Muscle layer of duodenum (tissue), 2 donors: Measurements from ENCODE around the gene P3H2.
"Not testable (repeated sequence)": the region's sequence is repeated elsewhere in the genome, so short reads cannot be mapped to it uniquely, and the experiment has no call there.

ENCODE experiments used
- H3K27ac ChIP-seq: one replicate; pipeline ENCODE4 v1.7.0; 2013; ENCODE audit warnings: mild to moderate bottlenecking, low read length
- H3K27me3 ChIP-seq: one replicate; pipeline ENCODE4 v1.7.0; 2013; ENCODE audit warnings: low read depth, mild to moderate bottlenecking, control low read depth, low read length
- H3K36me3 ChIP-seq, 2 donors: one replicate each; pipeline ENCODE4 v1.7.0; 2013; ENCODE audit warnings: low read length in 2 of 2, control low read depth in 1 of 2, mild to moderate bottlenecking in 1 of 2; ENCODE audit not compliant: insufficient read depth in 2 of 2, control insufficient read depth in 1 of 2
- H3K4me1 ChIP-seq, 2 donors: one replicate each; pipeline ENCODE4 v1.7.0; 2013; ENCODE audit warnings: low read length in 2 of 2, mild to moderate bottlenecking in 2 of 2, control low read depth in 1 of 2, moderate library complexity in 1 of 2; ENCODE audit not compliant: insufficient read depth in 2 of 2, control insufficient read depth in 1 of 2
- H3K4me3 ChIP-seq, 2 donors: one replicate each; pipeline ENCODE4 v1.7.0; 2013; ENCODE audit warnings: low read length in 2 of 2, low read depth in 1 of 2, mild to moderate bottlenecking in 1 of 2
- H3K9me3 ChIP-seq, 2 donors: one replicate each; pipeline ENCODE4 v1.7.0; 2013; ENCODE audit warnings: low read length in 2 of 2, control low read depth in 1 of 2, mild to moderate bottlenecking in 1 of 2; ENCODE audit not compliant: control insufficient read depth in 1 of 2
- donor health status: healthy.

Gene P3H2

DNA sequence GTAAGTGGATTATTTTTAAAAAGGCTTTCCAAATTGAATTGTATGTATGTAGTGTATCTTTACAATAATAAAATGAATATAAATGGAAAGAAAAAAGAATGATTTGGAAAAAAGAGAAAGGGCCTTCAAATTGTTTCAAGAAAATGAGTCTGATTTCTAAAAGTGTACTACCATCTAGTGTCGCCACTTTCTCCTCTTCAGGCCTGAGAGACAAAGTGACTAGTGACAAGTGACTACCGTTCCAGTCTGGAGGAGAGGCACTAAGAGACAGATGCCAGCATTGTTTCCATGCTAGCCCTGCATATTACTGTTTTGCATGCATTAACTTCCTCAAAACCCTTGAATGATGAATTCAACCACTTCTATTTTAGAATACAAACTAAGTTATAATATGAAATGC lies 39.3 kb downstream of the P3H2 start:
- no peak overlapping the region for H3K4me3 ChIP-seq
- no peaks in the 10 kb centered on the region for H3K4me1 ChIP-seq
- H3K9me3 ChIP-seq: no peaks in the 10 kb centered on the region
- H3K27me3 ChIP-seq: no peaks in the 10 kb centered on the region
- H3K27ac ChIP-seq: no peak overlapping the region
- peaks cover 0 to 3% of the 10 kb centered on the region in 2 donors for H3K36me3 ChIP-seq

DNA sequence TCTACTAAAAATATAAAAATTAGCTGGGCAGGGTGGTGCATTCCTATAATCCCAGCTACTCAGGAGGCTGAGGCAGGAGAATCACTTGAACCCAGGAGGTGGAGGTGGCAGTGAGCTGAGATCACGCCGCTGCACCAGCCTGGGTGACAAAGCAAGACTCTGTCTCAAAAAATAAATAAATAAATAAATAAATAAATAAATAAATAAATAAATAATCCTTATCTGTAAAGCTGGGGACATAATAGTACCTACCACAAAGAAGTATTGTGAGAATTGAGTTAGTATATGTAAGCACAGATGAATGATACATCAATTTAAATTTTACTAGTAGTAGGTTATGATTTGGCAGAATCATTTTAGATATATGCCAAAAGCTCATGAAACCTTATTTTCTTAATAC lies 41.5 kb downstream of the P3H2 start:
- not testable (repeated sequence) for H3K27ac ChIP-seq, H3K36me3 ChIP-seq

DNA sequence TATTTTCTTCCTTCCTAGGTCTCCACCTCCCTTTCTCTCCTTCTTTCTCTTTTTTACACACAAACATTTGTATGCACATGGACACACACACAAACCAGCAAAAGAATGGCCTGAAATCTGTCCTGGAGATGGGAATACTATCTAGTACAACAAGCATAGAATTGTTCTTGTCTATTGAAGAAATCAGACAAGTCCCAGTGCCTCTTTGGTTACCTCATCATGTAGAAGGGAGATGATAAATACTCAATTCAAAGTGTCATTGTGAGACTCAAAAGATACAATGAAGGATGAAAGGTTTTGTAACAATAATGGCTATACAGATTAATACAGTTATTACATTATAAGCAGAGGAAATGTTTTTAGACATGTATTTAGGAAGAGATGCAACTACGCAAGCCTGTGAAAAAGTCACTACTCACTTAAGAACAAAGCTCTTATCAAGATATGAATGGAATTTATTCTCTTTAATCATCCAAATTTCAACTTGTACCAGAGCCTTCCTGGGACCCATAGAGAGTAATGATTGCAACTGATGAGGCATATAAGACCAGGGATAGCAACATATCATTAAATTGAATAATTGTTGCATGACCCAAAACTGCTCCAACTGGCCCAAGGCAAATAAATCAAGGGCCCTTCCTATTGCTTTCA lies 43.2 kb downstream of the P3H2 start:
- Histone ChIP-seq H3K4me1 (no peaks in the 10 kb centered on the region), H3K27me3 (no peaks in the 10 kb centered on the region), H3K36me3 (peaks cover 0 to 3% of the 10 kb centered on the region in 2 donors), H3K4me3 (no peak overlapping the region), H3K27ac (peak overlapping the region; percentile 87), H3K9me3 (no peaks in the 10 kb centered on the region)

More for the DNA sequence above, 41.5 kb downstream of the P3H2 start:
- H3K4me1 ChIP-seq, H3K27me3 ChIP-seq, H3K4me3 ChIP-seq, H3K9me3 ChIP-seq: not testable (repeated sequence)

DNA sequence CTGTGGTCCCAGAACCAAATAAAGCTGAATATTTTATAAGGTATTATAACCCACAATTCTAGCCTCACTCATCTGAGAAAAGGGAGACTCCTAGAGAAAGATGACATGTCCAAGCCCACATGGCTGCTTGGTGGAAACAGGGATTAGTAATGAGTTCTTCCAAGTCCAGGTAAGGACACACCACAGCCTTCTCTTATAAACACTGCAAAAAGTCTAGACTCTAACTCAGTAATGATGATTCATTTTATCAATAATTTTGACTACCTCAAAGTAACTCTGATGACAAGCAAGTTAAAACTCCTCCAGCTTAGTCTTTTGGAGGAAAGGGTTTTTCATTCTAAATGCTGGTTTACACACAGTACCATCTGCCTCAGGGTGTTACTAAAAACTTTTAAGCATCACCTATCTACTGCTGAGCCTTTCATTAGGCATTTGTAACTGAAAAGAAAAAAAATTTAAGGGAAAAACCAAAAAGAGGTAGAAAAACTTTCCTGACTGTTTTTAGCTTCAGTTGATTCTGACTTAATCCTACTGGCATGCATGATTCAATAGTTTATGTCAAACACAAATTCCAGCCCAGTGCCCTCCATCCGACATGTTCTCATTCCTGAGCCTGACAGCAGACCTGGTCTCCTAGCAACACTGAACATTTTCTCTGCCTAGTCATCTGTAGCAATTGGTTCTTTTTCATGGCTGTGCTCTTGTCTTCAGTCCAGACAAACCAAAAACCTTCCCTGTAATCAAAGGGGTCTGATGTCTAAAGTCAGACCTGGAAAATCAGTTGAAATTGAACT lies 43.9 kb downstream of the P3H2 start:
- Histone ChIP-seq H3K27ac (peak overlapping the region; percentile 87), H3K9me3 (no peaks in the 10 kb centered on the region), H3K4me3 (no peak overlapping the region), H3K36me3 (peaks cover 0 to 3% of the 10 kb centered on the region in 2 donors), H3K27me3 (no peaks in the 10 kb centered on the region), H3K4me1 (no peaks in the 10 kb centered on the region)

DNA sequence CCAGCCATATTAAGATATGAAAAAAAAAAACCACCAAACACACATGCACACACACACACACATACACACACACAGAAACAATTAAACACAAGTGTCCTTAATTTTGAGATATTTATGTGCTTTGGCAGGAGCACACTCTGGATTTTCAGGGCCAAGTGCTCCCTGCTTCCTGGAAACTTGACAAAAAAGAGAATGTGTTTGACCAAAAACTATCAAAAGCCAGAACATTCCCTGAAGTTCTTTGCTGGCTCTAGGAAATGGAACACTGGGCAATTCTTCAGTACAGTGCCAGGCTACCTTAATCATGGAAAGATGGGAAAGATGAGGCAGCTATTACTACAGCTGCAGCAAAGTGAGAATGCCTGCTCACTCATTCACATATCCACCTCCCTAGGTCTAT lies 44.6 kb downstream of the P3H2 start:
- H3K27me3 ChIP-seq: no peaks in the 10 kb centered on the region
- no peak overlapping the region for H3K4me3 ChIP-seq
- no peaks in the 10 kb centered on the region for H3K9me3 ChIP-seq
- peaks cover 0 to 3% of the 10 kb centered on the region in 2 donors for H3K36me3 ChIP-seq
- no peaks in the 10 kb centered on the region for H3K4me1 ChIP-seq
- peak overlapping the region; percentile 87 for H3K27ac ChIP-seq

DNA sequence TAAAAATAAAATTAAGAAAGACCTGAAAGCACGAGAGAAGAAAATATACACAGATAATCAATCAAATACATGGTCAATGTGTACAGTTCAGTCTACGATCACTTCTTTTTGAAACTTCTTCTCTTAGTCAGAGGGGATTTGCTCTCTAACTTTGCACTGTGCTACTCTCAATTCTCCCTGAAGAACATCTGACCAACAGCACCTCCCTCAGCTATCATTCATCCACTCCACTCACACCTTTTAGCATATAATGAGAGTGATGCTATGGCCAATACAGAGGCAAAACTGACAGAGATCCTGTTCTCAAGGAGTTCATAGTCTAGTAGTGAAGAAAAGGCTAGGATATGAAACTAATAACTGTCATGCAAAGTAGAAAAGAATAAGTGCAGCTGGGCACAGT lies 45.9 kb downstream of the P3H2 start:
- no peaks in the 10 kb centered on the region for H3K27me3 ChIP-seq
- H3K4me3 ChIP-seq: no peak overlapping the region
- no peaks in the 10 kb centered on the region for H3K9me3 ChIP-seq
- no peak overlapping the region for H3K27ac ChIP-seq
- H3K4me1 ChIP-seq: no peaks in the 10 kb centered on the region
- peaks cover 0 to 3% of the 10 kb centered on the region in 2 donors for H3K36me3 ChIP-seq

DNA sequence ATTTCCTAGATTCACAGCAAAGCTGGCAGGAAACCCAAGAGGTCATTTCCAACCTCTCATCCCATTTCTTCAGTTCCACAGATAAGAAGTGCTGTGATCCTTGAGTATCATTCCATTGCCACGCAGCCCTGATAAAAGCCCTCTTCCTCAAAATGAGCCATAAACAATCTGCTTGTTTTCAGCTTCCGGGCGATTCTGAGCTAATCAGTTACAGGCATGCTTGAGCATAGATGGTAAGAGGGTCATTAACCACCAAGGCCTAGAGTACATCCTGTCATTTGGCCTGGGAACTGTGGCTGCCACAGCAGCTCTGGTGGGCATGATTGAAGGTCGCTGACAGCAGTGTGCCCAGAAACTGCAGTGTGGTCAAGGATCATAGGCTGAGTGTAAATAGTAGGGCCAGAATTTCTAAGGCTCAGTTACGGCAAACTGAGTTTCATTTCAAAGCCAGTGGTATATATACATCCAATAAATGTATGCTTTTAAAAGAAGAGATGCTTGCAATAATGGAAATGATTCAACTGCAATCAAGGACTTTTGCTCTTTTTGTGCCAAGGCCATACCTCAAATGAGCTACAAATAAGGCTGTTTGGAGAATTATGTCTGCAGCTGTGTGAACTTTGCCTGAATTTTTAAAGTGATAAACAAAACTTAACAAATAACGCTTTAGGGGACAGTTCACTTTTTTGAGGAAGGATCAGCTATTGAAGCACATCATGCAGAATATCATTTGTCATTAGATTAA lies 47.3 kb downstream of the P3H2 start:
- no peaks in the 10 kb centered on the region for H3K4me1 ChIP-seq
- peaks cover 0 to 3% of the 10 kb centered on the region in 2 donors for H3K36me3 ChIP-seq
- H3K27ac ChIP-seq: peak overlapping the region; percentile 3

DNA sequence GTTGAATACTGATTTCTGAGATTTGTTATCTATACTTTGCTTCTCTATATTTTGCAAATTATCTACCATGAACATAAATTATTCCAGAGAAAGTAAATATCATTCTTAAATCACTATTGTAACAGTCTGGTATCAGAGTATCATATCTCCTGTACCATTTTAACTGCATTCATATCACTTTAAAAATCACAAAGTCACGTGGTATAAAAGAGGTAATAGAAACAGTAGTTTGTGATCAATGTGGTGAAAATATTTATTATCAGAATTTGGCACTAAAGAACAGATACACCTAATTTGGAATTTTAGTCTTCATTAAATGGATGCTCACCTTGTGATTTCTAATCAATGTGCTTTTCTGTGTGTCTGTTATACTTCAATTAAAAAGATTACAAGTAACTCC lies 47.8 kb downstream of the P3H2 start:
- H3K4me1 ChIP-seq: no peaks in the 10 kb centered on the region
- H3K4me3 ChIP-seq: no peak overlapping the region
- peak overlapping the region; percentile 3 for H3K27ac ChIP-seq
- peaks cover 0 to 3% of the 10 kb centered on the region in 2 donors for H3K36me3 ChIP-seq
- H3K9me3 ChIP-seq: no peaks in the 10 kb centered on the region
- H3K27me3 ChIP-seq: no peaks in the 10 kb centered on the region

More for the DNA sequence above, 47.3 kb downstream of the P3H2 start:
- H3K9me3 ChIP-seq: no peaks in the 10 kb centered on the region
- H3K4me3 ChIP-seq: no peak overlapping the region
- H3K27me3 ChIP-seq: no peaks in the 10 kb centered on the region

DNA sequence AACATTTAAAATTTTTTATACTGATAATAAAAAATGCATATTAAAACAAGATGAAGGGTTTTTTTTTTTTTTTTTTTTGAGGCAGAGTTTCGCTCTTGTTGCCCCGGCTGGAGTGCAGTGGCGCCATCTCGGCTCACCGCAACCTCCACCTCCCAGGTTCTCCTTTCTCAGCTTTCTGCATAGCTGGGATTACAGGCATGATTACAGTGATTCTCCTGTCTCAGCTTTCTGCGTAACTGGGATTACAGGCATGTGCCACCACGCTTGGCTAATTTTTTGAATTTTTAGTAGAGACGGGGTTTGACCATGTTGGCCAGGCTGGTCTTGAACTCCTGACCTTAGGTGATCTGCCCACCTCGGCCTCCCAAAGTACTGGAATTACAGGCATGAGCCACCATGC lies 48.8 kb downstream of the P3H2 start:
- not testable (repeated sequence) for H3K9me3 ChIP-seq, H3K36me3 ChIP-seq, H3K4me3 ChIP-seq, H3K27ac ChIP-seq, H3K27me3 ChIP-seq, H3K4me1 ChIP-seq

DNA sequence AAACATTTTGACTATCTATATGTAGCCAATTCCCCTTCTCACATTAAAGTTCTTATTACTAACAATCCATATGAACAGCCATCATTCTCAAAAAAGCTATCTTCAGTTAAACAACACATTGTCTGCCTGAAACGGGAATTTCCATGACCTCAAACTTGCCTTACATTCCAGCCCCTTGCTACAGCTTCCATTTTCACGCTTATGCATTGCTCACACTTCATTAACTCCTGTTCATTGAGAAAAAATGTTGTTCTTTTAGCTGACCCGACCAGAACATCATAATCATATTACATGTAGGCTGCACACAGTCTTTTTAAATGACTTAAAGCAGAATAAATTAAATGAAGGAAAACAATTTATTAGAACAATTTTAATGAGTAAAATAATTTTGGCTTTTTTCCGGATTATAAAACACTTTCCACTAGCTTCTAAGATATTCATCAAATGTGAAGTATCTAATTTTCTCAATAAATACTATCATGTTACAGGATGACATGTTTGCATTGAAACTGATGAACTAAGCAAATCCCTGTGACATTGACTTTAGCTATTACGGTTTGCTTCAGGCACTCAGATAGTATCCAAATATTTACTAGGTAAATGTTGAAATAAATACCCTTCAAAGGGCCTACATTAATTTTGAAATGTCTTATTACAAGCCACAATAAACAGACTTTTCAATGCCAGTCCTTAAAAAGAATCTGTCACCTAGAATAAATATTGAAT lies 49.9 kb downstream of the P3H2 start:
- Histone ChIP-seq H3K27me3 (no peaks in the 10 kb centered on the region), H3K9me3 (no peaks in the 10 kb centered on the region), H3K36me3 (no peaks in the 10 kb centered on the region), H3K27ac (no peak overlapping the region), H3K4me3 (no peak overlapping the region), H3K4me1 (no peaks in the 10 kb centered on the region)

DNA sequence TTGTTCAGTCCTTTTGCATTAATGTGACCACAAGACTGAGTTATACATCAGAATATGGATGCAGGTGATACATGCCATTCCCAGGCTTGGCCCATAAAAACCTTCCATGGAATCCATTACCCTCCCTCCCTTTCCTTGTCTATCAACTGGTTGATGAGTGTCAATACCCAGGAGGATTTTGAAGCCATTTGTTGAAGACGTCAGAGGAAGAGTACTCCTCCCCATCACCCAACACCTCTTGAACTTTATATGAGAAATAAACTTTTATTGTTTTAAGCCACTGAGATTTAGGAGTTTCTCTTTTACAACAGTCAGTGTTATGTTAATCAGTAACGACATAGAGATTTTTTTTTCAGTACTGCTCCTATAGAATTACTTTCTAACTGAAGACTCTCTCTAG lies 55.5 kb downstream of the P3H2 start:
- Histone ChIP-seq H3K4me3 (no peak overlapping the region), H3K36me3 (no peaks in the 10 kb centered on the region), H3K4me1 (peaks cover 0 to 8% of the 10 kb centered on the region in 2 donors), H3K27ac (no peak overlapping the region), H3K9me3 (no peaks in the 10 kb centered on the region), H3K27me3 (no peaks in the 10 kb centered on the region)
